ENCODE results near the gene PDE4D.

- no peak for TF ChIP-seq CTCF (IDR thresholded peaks at IDR 0.05)
- TF ChIP-seq POLR2A (IDR thresholded peaks at IDR 0.05) = no peak
- no peak for TF ChIP-seq EP300 (IDR thresholded peaks at IDR 0.05)
Observed at GRCh38 chr5:59169768-59170150, 723.8 kb downstream of the PDE4D start.
